Astrocyte (in vitro differentiated cells and primary cell): ENCODE data around the gene MZT2A.
"Not testable (repeated sequence)": the region's sequence is repeated elsewhere in the genome, so short reads cannot be mapped to it uniquely, and the experiment has no call there.

ENCODE experiments used
- CTCF ChIP-seq: IDR thresholded peaks from 2 replicates; pipeline ENCODE4 v1.5.1; 2011; ENCODE audit warnings: low read depth, mild to moderate bottlenecking, inconsistent platforms, low read length, moderate library complexity; ENCODE audit not compliant: insufficient read depth
- EZH2 ChIP-seq: IDR thresholded peaks from 2 replicates; pipeline ENCODE4 v1.6.1; 2012; ENCODE audit warnings: mild to moderate bottlenecking, low read length, inconsistent platforms; ENCODE audit not compliant: insufficient read depth

GRCh38 chr2:131495506-131495905, 3.3 kb upstream of the MZT2A start:
- TF ChIP-seq CTCF, EZH2: not testable (repeated sequence)
